ENCODE data around the gene WDR35.

WDR35 gene

DNA sequence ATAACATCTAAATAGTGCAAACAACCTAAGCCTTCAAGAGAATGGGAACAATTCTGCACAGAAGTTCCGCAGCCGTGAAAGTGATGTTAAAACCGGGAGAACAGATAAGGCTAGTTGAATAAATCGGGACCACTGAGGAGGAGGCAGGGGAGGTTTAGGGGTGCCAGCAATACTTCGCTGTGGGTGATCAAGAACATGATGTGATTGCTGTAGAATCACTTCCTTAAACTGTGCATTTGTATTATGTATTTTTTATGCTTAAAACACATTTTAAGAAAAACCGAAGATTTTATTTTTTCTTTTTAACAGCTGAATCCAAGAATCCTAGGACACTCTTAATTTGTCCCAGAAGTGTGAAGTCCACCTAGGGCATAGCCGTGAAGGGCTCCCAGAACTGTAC lies 121.7 kb downstream of the WDR35 start:
- TF ChIP-seq SP1 (IDR thresholded peaks at IDR 0.05) (no peak), BHLHE40 (IDR thresholded peaks at IDR 0.05; ENCODE audit: borderline replicate concordance) (no peak), FOXK2 (IDR thresholded peaks at IDR 0.05) (no peak), ZNF384 (IDR thresholded peaks at IDR 0.05) (no peak)
- DNase-seq (ENCODE audit: extremely low spot score) = no peak
- POLR2A ChIA-PET = no interaction called here
- CTCF ChIA-PET = no interaction called here

- no peak for DNase-seq (ENCODE audit: extremely low spot score)
- CTCF ChIA-PET = no interaction called here
Measured at GRCh38 chr2:19866771-19867170, 123.1 kb downstream of the WDR35 start.

GRCh38 chr2:19865151-19865550 lies 124.8 kb downstream of the WDR35 start:
- TF ChIP-seq SUZ12 (IDR thresholded peaks at IDR 0.05) (no peak), SP1 (IDR thresholded peaks at IDR 0.05) (no peak), FOXK2 (IDR thresholded peaks at IDR 0.05) (no peak), LEF1 (IDR thresholded peaks at IDR 0.05; ENCODE audit: borderline replicate concordance) (no peak), TARDBP (IDR thresholded peaks at IDR 0.05) (no peak), CTBP1 (IDR thresholded peaks at IDR 0.05; ENCODE audit: borderline replicate concordance) (no peak), PKNOX1 (IDR thresholded peaks at IDR 0.05) (no peak), HDGF (IDR thresholded peaks at IDR 0.05; ENCODE audit: borderline replicate concordance) (no peak), L3MBTL2 (conservative IDR thresholded peaks at IDR 0.05) (no peak), ARNT (IDR thresholded peaks at IDR 0.05) (no peak), ELF4 (IDR thresholded peaks at IDR 0.05) (no peak), FOXA1 (IDR thresholded peaks at IDR 0.05) (no peak), FOXM1 (IDR thresholded peaks at IDR 0.05; ENCODE audit: borderline replicate concordance) (no peak), BHLHE40 (IDR thresholded peaks at IDR 0.05; ENCODE audit: borderline replicate concordance) (no peak), ZNF384 (IDR thresholded peaks at IDR 0.05) (no peak), NFRKB (IDR thresholded peaks at IDR 0.05) (no peak)
- CTCF ChIA-PET = interaction anchor here (1.1 kb wide), 1 partner anchor 9 kb away, joined by 3 read pairs; no protein-coding TSS in a partner anchor
- DNase-seq (ENCODE audit: extremely low spot score) = no peak
- POLR2A ChIA-PET = interaction anchor here (0.6 kb wide), 2 partner anchors 146 to 229 kb away, joined by 3 read pairs; no protein-coding TSS in a partner anchor

More at GRCh38 chr2:19866771-19867170, 123.1 kb downstream of the WDR35 start:
- POLR2A ChIA-PET = no interaction called here
- no peak for TF ChIP-seq ZNF384 (IDR thresholded peaks at IDR 0.05)
- no peak for TF ChIP-seq SUZ12 (IDR thresholded peaks at IDR 0.05)
- no peak for TF ChIP-seq ELF4 (IDR thresholded peaks at IDR 0.05)
- TF ChIP-seq CTBP1 (IDR thresholded peaks at IDR 0.05; ENCODE audit: borderline replicate concordance) = no peak
- TF ChIP-seq BHLHE40 (IDR thresholded peaks at IDR 0.05; ENCODE audit: borderline replicate concordance) = no peak
- TF ChIP-seq FOXM1 (IDR thresholded peaks at IDR 0.05; ENCODE audit: borderline replicate concordance) = no peak
- TF ChIP-seq ARNT (IDR thresholded peaks at IDR 0.05) = no peak

GRCh38 chr2:19864381-19864780 lies 125.5 kb downstream of the WDR35 start:
- POLR2A ChIA-PET = no interaction called here
- DNase-seq (ENCODE audit: extremely low spot score) = no peak
- CTCF ChIA-PET = interaction anchor here (0.6 to 1.1 kb wide), 2 partner anchors 10 to 494 kb away, joined by 3 to 4 read pairs; no protein-coding TSS in a partner anchor
- TF ChIP-seq CTBP1 (IDR thresholded peaks at IDR 0.05; ENCODE audit: borderline replicate concordance) (no peak), ZNF384 (IDR thresholded peaks at IDR 0.05) (no peak), L3MBTL2 (conservative IDR thresholded peaks at IDR 0.05) (no peak), SP1 (IDR thresholded peaks at IDR 0.05) (no peak), TARDBP (IDR thresholded peaks at IDR 0.05) (no peak), FOXK2 (IDR thresholded peaks at IDR 0.05) (no peak), ELF4 (IDR thresholded peaks at IDR 0.05) (no peak), FOXM1 (IDR thresholded peaks at IDR 0.05; ENCODE audit: borderline replicate concordance) (no peak)

- peak; percentile 82 for DNase-seq (ENCODE audit: extremely low spot score)
- POLR2A ChIA-PET = no interaction called here
Measured at GRCh38 chr2:19863303-19864041, 126.4 kb downstream of the WDR35 start.

DNA sequence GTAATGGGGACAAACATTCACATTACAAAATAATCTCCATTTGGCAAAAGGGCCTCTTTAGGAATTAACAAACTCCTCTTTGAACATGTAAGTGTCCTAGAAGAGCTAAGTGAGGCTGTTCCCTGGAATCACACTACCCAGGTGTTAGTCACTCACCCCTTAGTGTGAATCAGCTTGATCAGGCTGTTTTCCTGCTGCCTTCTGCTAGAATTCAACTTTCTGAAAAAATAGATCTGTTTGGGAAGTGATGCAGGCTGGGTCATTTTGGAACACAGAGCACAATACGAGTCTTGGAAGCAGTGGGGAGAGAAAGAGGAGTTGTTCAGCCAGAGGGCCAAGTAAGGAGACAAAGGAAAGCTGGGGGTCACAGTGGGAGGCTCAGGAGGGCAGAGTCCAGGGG lies 128.1 kb downstream of the WDR35 start:
- POLR2A ChIA-PET = interaction anchor here (1.1 kb wide), 1 partner anchor 9 kb away, joined by 3 read pairs; no protein-coding TSS in a partner anchor
- no peak for DNase-seq (ENCODE audit: extremely low spot score)
- no peak for TF ChIP-seq CTBP1 (IDR thresholded peaks at IDR 0.05; ENCODE audit: borderline replicate concordance)
- no peak for TF ChIP-seq LEF1 (IDR thresholded peaks at IDR 0.05; ENCODE audit: borderline replicate concordance)
- no peak for TF ChIP-seq NFRKB (IDR thresholded peaks at IDR 0.05)
- no peak for TF ChIP-seq ARNT (IDR thresholded peaks at IDR 0.05)
- TF ChIP-seq ELF4 (IDR thresholded peaks at IDR 0.05) = no peak
- TF ChIP-seq PKNOX1 (IDR thresholded peaks at IDR 0.05) = no peak
- no peak for TF ChIP-seq TARDBP (IDR thresholded peaks at IDR 0.05)
- no peak for TF ChIP-seq ZNF384 (IDR thresholded peaks at IDR 0.05)
- TF ChIP-seq SP1 (IDR thresholded peaks at IDR 0.05) = no peak
- no peak for TF ChIP-seq SUZ12 (IDR thresholded peaks at IDR 0.05)
- TF ChIP-seq FOXK2 (IDR thresholded peaks at IDR 0.05) = no peak
- no peak for TF ChIP-seq FOXA1 (IDR thresholded peaks at IDR 0.05)
- no peak for TF ChIP-seq FOXM1 (IDR thresholded peaks at IDR 0.05; ENCODE audit: borderline replicate concordance)
- no peak for TF ChIP-seq BHLHE40 (IDR thresholded peaks at IDR 0.05; ENCODE audit: borderline replicate concordance)
- no peak for TF ChIP-seq L3MBTL2 (conservative IDR thresholded peaks at IDR 0.05)
- TF ChIP-seq HDGF (IDR thresholded peaks at IDR 0.05; ENCODE audit: borderline replicate concordance) = no peak
- CTCF ChIA-PET = no interaction called here

More at GRCh38 chr2:19863303-19864041, 126.4 kb downstream of the WDR35 start:
- CTCF ChIA-PET = interaction anchor here (0.5 to 1.2 kb wide), 10 partner anchors 9 to 1343 kb away, joined by 3 to 6 read pairs (median 3); no protein-coding TSS in a partner anchor
- TF ChIP-seq ARNT (IDR thresholded peaks at IDR 0.05) (no peak), CTBP1 (IDR thresholded peaks at IDR 0.05; ENCODE audit: borderline replicate concordance) (no peak), FOXM1 (IDR thresholded peaks at IDR 0.05; ENCODE audit: borderline replicate concordance) (no peak), LEF1 (IDR thresholded peaks at IDR 0.05; ENCODE audit: borderline replicate concordance) (no peak), NFRKB (IDR thresholded peaks at IDR 0.05) (no peak), BHLHE40 (IDR thresholded peaks at IDR 0.05; ENCODE audit: borderline replicate concordance) (no peak), L3MBTL2 (conservative IDR thresholded peaks at IDR 0.05) (no peak), SUZ12 (IDR thresholded peaks at IDR 0.05) (no peak)
